Measurements from ENCODE around the gene PLEKHA5. TPM values are rescaled to one million over a fixed set of nuclear protein-coding genes. Genes with fewer than 3 reads are reported as not detected.

The PLEKHA5 gene
- total and polyA plus RNA-seq, 7 donors, result 0.52 to 3.3 (median 0.80) TPM

GRCh38 chr12:19373586-19373985 is 244.1 kb downstream of the PLEKHA5 start:
- Histone ChIP-seq H3K27me3 (ENCODE audit: insufficient read depth in 3 of 3, low read length in 2 of 3) (no peaks in the 10 kb centered on the region), H3K27ac (no peak overlapping the region), H3K4me1 (no peaks in the 10 kb centered on the region), H3K9me3 (no peaks in the 10 kb centered on the region), H3K4me3 (no peak overlapping the region), H3K36me3 (ENCODE audit: insufficient read depth in 1 of 2, low read depth in 1 of 2) (no peaks in the 10 kb centered on the region)
- ATAC-seq (no peak), DNase-seq (no peak)
- no peak for TF ChIP-seq CTCF (IDR thresholded peaks at IDR 0.05)
- WGBS, 3 donors, result 88 to 94% (median 93%) methylated on average over 4 of the region's 4 CpGs
- intact Hi-C loops (cut with DNase I), result no loop called here

- TF ChIP-seq CTCF (IDR thresholded peaks at IDR 0.05), result no peak
- Histone ChIP-seq H3K4me3 (no peak overlapping the region), H3K27me3 (ENCODE audit: insufficient read depth in 3 of 3, low read length in 2 of 3) (no peaks in the 10 kb centered on the region), H3K4me1 (no peaks in the 10 kb centered on the region), H3K27ac (no peak overlapping the region), H3K9me3 (no peaks in the 10 kb centered on the region), H3K36me3 (ENCODE audit: insufficient read depth in 1 of 2, low read depth in 1 of 2) (no peaks in the 10 kb centered on the region)
- DNase-seq (no peak), ATAC-seq (no peak)
- intact Hi-C loops (cut with DNase I), result no loop called here
- WGBS, 3 donors, result 72 to 78% (median 77%) methylated on average over 2 of the region's 2 CpGs
Measured at GRCh38 chr12:19375888-19376287, 246.4 kb downstream of the PLEKHA5 start.

- DNase-seq (no peak), ATAC-seq (no peak)
- no peaks in the 10 kb centered on the region for H3K36me3 ChIP-seq (ENCODE audit: insufficient read depth in 1 of 2, low read depth in 1 of 2)
- no peaks in the 10 kb centered on the region for H3K9me3 ChIP-seq
- no peak for TF ChIP-seq CTCF (IDR thresholded peaks at IDR 0.05)
- intact Hi-C loops (cut with DNase I), result no loop called here
- H3K4me1 ChIP-seq, result no peaks in the 10 kb centered on the region
- no peaks in the 10 kb centered on the region for H3K27me3 ChIP-seq (ENCODE audit: insufficient read depth in 3 of 3, low read length in 2 of 3)
- H3K27ac ChIP-seq, result no peak overlapping the region
- no peak overlapping the region for H3K4me3 ChIP-seq
- WGBS, 3 donors, result 65 to 75% (median 67%) methylated on average over 5 of the region's 5 CpGs
Measured at GRCh38 chr12:19376691-19377090, 247.2 kb downstream of the PLEKHA5 start.

GRCh38 chr12:19382111-19382526 is 252.6 kb downstream of the PLEKHA5 start:
- no peaks in the 10 kb centered on the region for H3K36me3 ChIP-seq (ENCODE audit: insufficient read depth in 1 of 2, low read depth in 1 of 2)
- no peak overlapping the region for H3K4me3 ChIP-seq
- intact Hi-C loops (cut with DNase I), result no loop called here
- H3K9me3 ChIP-seq, result no peaks in the 10 kb centered on the region
- ATAC-seq (no peak), DNase-seq (no peak)
- no peak for TF ChIP-seq CTCF (IDR thresholded peaks at IDR 0.05)
- no peaks in the 10 kb centered on the region for H3K27me3 ChIP-seq (ENCODE audit: insufficient read depth in 3 of 3, low read length in 2 of 3)
- H3K4me1 ChIP-seq, result no peaks in the 10 kb centered on the region
- 26 to 31% (median 31%) methylated on average over 4 of the region's 4 CpGs for WGBS, 3 donors
- no peak overlapping the region for H3K27ac ChIP-seq

- H3K4me1 ChIP-seq, result no peaks in the 10 kb centered on the region
- no peak for TF ChIP-seq CTCF (IDR thresholded peaks at IDR 0.05)
- H3K4me3 ChIP-seq, result no peak overlapping the region
- DNase-seq (no peak), ATAC-seq (no peak)
- WGBS, 3 donors, result 83 to 92% (median 84%) methylated on average over 9 of the region's 9 CpGs
- no peak overlapping the region for H3K27ac ChIP-seq
- intact Hi-C loops (cut with DNase I), result no loop called here
- H3K9me3 ChIP-seq, result no peaks in the 10 kb centered on the region
- no peaks in the 10 kb centered on the region for H3K36me3 ChIP-seq (ENCODE audit: insufficient read depth in 1 of 2, low read depth in 1 of 2)
- no peaks in the 10 kb centered on the region for H3K27me3 ChIP-seq (ENCODE audit: insufficient read depth in 3 of 3, low read length in 2 of 3)
Measured at GRCh38 chr12:19382563-19382962, 253.0 kb downstream of the PLEKHA5 start.
